K562 (cell line): ENCODE results near the gene TRPM6. TPM values are rescaled to one million over a fixed set of nuclear protein-coding genes. Genes with fewer than 3 reads are reported as not detected.

Experiments
- ATF3 ChIP-seq, 2 experiments: fragments of 450-650 bp in 1 of 2; sonication (generic) in 1 of 2; formaldehyde crosslinking in 1 of 2; IDR thresholded peaks in 1 of 2; conservative IDR thresholded peaks in 1 of 2; 2 replicates each; pipeline versions ENCODE4 v1.6.1 to v1.8.1; 2016 to 2023; ENCODE audit warnings: mild to moderate bottlenecking in 2 of 2, moderate library complexity in 2 of 2, inconsistent platforms in 1 of 2, missing genetic modification reagents in 1 of 2
- BRD4 ChIP-seq: fragments of 200-600 bp; sonication (generic); IDR thresholded peaks from 2 replicates; pipeline ENCODE4 v1.6.1; 2017; ENCODE audit warnings: inconsistent platforms
- ELK3 ChIP-seq: fragments of 450-650 bp; formaldehyde crosslinking; IDR thresholded peaks from 2 replicates; pipeline ENCODE4 v1.4.0; 2020; ENCODE audit warnings: mild to moderate bottlenecking
- NR1H2 ChIP-seq: sonication (generic); formaldehyde crosslinking; IDR thresholded peaks from 2 replicates; pipeline ENCODE4 v1.4.0; 2020; ENCODE audit warnings: mild to moderate bottlenecking, missing genetic modification reagents
- polyA plus RNA-seq, 8 experiments: library from polyadenylated mRNA; depleted of rRNA in 4 of 8; stranded (reverse) in 5 of 8; unstranded in 3 of 8; fragments of >200 nt; fragmentation: Nextera tagmentation in 2 of 8; fragmentation: Illumina TruSeq in 1 of 8; extraction: Ambion mirVana in 2 of 8; extraction: Trizol in 1 of 8; gene quantifications; 2 replicates each; pipeline versions ENCODE4 v1.2.1 to v1.2.3, GENCODE V29; 2011 to 2014; ENCODE audit warnings: inconsistent platforms in 1 of 8, missing spikeins in 1 of 8
- total RNA-seq, 7 experiments: library from RNA; depleted of rRNA in 6 of 7; stranded (reverse); fragments of >200 nt in 6 of 7; fragmentation: Illumina TruSeq in 2 of 7; extraction: Trizol in 2 of 7; gene quantifications; 2 replicates each; pipeline versions ENCODE4 v1.2.1 to v1.2.3, GENCODE V29; 2011 to 2021; ENCODE audit warnings: low replicate concordance in 1 of 7
- TF ChIP-seq, protein P1 (sequence below): fragments of 250-450 bp; sonication (Bioruptor Pico); IDR thresholded peaks from 2 replicates; pipeline ENCODE4 v1.4.0; 2020; ENCODE audit warnings: borderline replicate concordance
- TF ChIP-seq, protein P2 (sequence below): sonication (generic); formaldehyde crosslinking; IDR thresholded peaks from 2 replicates; pipeline ENCODE4 v1.8.0; 2023; ENCODE audit warnings: mild to moderate bottlenecking, missing genetic modification reagents

Gene TRPM6
- total and polyA plus RNA-seq, 9 of the 15 experiments (the other 6 are each of a cell fraction or from before 2014, with no cell fraction given): 0.03 to 0.16 (median 0.09) TPM

DNA sequence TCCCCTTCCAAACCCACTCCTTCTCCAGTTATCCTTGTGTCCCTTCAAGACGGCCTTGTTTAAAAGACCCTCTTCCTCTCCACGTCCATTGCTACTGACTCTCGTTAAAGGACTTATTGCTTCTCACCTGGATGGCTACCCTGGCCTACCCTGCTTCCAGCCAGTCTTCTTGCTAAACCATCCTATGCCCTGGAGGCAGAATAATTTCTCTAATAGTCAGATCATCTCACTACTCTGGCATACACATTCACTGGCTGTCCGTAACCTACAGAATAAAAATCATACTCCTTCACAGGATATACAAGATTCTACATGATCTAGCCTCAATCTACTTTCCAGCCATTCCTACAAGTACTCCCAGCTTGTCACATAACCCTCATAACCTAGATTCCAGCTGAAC is 92.6 kb downstream of the TRPM6 start (continued):
- TF ChIP-seq ATF3 (IDR thresholded peaks at IDR 0.05) (no peak), ATF3 (CRISPR knock-in tag; conservative IDR thresholded peaks at IDR 0.05) (no peak), ELK3 (CRISPR knock-in tag) (no peak), NR1H2 (CRISPR knock-in tag) (no peak), BRD4 (no peak)
- TF ChIP-seq, protein P1, sequence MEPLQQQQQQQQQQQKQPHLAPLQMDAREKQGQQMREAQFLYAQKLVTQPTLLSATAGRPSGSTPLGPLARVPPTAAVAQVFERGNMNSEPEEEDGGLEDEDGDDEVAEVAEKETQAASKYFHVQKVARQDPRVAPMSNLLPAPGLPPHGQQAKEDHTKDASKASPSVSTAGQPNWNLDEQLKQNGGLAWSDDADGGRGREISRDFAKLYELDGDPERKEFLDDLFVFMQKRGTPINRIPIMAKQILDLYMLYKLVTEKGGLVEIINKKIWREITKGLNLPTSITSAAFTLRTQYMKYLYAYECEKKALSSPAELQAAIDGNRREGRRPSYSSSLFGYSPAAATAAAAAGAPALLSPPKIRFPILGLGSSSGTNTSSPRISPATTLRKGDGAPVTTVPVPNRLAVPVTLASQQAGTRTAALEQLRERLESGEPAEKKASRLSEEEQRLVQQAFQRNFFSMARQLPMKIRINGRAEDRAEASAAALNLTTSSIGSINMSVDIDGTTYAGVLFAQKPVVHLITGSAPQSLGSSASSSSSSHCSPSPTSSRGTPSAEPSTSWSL (CRISPR knock-in tag): no peak
- TF ChIP-seq, protein P2, sequence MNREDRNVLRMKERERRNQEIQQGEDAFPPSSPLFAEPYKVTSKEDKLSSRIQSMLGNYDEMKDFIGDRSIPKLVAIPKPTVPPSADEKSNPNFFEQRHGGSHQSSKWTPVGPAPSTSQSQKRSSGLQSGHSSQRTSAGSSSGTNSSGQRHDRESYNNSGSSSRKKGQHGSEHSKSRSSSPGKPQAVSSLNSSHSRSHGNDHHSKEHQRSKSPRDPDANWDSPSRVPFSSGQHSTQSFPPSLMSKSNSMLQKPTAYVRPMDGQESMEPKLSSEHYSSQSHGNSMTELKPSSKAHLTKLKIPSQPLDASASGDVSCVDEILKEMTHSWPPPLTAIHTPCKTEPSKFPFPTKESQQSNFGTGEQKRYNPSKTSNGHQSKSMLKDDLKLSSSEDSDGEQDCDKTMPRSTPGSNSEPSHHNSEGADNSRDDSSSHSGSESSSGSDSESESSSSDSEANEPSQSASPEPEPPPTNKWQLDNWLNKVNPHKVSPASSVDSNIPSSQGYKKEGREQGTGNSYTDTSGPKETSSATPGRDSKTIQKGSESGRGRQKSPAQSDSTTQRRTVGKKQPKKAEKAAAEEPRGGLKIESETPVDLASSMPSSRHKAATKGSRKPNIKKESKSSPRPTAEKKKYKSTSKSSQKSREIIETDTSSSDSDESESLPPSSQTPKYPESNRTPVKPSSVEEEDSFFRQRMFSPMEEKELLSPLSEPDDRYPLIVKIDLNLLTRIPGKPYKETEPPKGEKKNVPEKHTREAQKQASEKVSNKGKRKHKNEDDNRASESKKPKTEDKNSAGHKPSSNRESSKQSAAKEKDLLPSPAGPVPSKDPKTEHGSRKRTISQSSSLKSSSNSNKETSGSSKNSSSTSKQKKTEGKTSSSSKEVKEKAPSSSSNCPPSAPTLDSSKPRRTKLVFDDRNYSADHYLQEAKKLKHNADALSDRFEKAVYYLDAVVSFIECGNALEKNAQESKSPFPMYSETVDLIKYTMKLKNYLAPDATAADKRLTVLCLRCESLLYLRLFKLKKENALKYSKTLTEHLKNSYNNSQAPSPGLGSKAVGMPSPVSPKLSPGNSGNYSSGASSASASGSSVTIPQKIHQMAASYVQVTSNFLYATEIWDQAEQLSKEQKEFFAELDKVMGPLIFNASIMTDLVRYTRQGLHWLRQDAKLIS (CRISPR knock-in tag): no peak
